ENCODE measurements around the gene MTNR1A.

The MTNR1A gene

GRCh38 chr4:186588503-186588902 lies 33.1 kb upstream of the MTNR1A start:
- H3K36me3 ChIP-seq (ENCODE audit: insufficient read depth, low read length) = peaks cover 96% of the 10 kb centered on the region
- no peaks in the 10 kb centered on the region for H3K27me3 ChIP-seq (ENCODE audit: insufficient read depth, low read length)
- H3K4me1 ChIP-seq (ENCODE audit: insufficient read depth, low read length) = no peaks in the 10 kb centered on the region
- H3K4me3 ChIP-seq (ENCODE audit: low read length) = no peak overlapping the region
- H3K9me3 ChIP-seq (ENCODE audit: insufficient read depth, low read depth, low read length) = no peaks in the 10 kb centered on the region
- no peak overlapping the region for H3K9ac ChIP-seq (ENCODE audit: low read depth, low read length)
- WGBS = 96% methylated on average over 20 of the region's 20 CpGs
- no peak overlapping the region for H3K27ac ChIP-seq (ENCODE audit: low read depth, low read length)

GRCh38 chr4:186587416-186588018 lies 32.1 kb upstream of the MTNR1A start:
- Histone ChIP-seq H3K36me3 (ENCODE audit: insufficient read depth, low read length) (peaks cover 96% of the 10 kb centered on the region), H3K27ac (ENCODE audit: low read depth, low read length) (no peak overlapping the region)
- 33% methylated on average over 2 of the region's 4 CpGs for WGBS

GRCh38 chr4:186586205-186586604 lies 30.8 kb upstream of the MTNR1A start:
- Histone ChIP-seq H3K36me3 (ENCODE audit: insufficient read depth, low read length) (peaks cover 83% of the 10 kb centered on the region), H3K9me3 (ENCODE audit: insufficient read depth, low read depth, low read length) (no peaks in the 10 kb centered on the region; the same call in 1 of the 2 replicates), H3K4me1 (ENCODE audit: insufficient read depth, low read length) (no peaks in the 10 kb centered on the region), H3K9ac (ENCODE audit: low read depth, low read length) (no peak overlapping the region), H3K27me3 (ENCODE audit: insufficient read depth, low read length) (no peaks in the 10 kb centered on the region), H3K27ac (ENCODE audit: low read depth, low read length) (no peak overlapping the region), H3K4me3 (ENCODE audit: low read length) (no peak overlapping the region)
- 93% methylated on average over 8 of the region's 8 CpGs for WGBS

More at GRCh38 chr4:186587416-186588018, 32.1 kb upstream of the MTNR1A start:
- Histone ChIP-seq H3K9ac (ENCODE audit: low read depth, low read length) (no peak overlapping the region), H3K4me3 (ENCODE audit: low read length) (no peak overlapping the region), H3K27me3 (ENCODE audit: insufficient read depth, low read length) (no peaks in the 10 kb centered on the region), H3K9me3 (ENCODE audit: insufficient read depth, low read depth, low read length) (no peaks in the 10 kb centered on the region; the same call in 1 of the 2 replicates), H3K4me1 (ENCODE audit: insufficient read depth, low read length) (no peaks in the 10 kb centered on the region)

GRCh38 chr4:186584912-186585311 lies 29.5 kb upstream of the MTNR1A start:
- Histone ChIP-seq H3K27me3 (ENCODE audit: insufficient read depth, low read length) (no peaks in the 10 kb centered on the region), H3K4me3 (ENCODE audit: low read length) (no peak overlapping the region), H3K36me3 (ENCODE audit: insufficient read depth, low read length) (peaks cover 74% of the 10 kb centered on the region), H3K9ac (ENCODE audit: low read depth, low read length) (no peak overlapping the region), H3K9me3 (ENCODE audit: insufficient read depth, low read depth, low read length) (no peaks in the 10 kb centered on the region; the same call in 1 of the 2 replicates), H3K27ac (ENCODE audit: low read depth, low read length) (no peak overlapping the region), H3K4me1 (ENCODE audit: insufficient read depth, low read length) (no peaks in the 10 kb centered on the region)
- 94% methylated on average over 6 of the region's 6 CpGs for WGBS

GRCh38 chr4:186581421-186581820 lies 26.1 kb upstream of the MTNR1A start:
- Histone ChIP-seq H3K36me3 (ENCODE audit: insufficient read depth, low read length) (peaks cover 41% of the 10 kb centered on the region), H3K4me1 (ENCODE audit: insufficient read depth, low read length) (no peaks in the 10 kb centered on the region), H3K4me3 (ENCODE audit: low read length) (no peak overlapping the region), H3K9ac (ENCODE audit: low read depth, low read length) (no peak overlapping the region), H3K27me3 (ENCODE audit: insufficient read depth, low read length) (no peaks in the 10 kb centered on the region), H3K27ac (ENCODE audit: low read depth, low read length) (no peak overlapping the region), H3K9me3 (ENCODE audit: insufficient read depth, low read depth, low read length) (no peaks in the 10 kb centered on the region; the same call in 1 of the 2 replicates)
- WGBS = 95% methylated on average over 6 of the region's 6 CpGs

GRCh38 chr4:186580669-186581068 lies 25.3 kb upstream of the MTNR1A start:
- Histone ChIP-seq H3K27me3 (ENCODE audit: insufficient read depth, low read length) (no peaks in the 10 kb centered on the region), H3K36me3 (ENCODE audit: insufficient read depth, low read length) (peaks cover 34% of the 10 kb centered on the region), H3K27ac (ENCODE audit: low read depth, low read length) (no peak overlapping the region), H3K4me3 (ENCODE audit: low read length) (no peak overlapping the region), H3K4me1 (ENCODE audit: insufficient read depth, low read length) (no peaks in the 10 kb centered on the region), H3K9ac (ENCODE audit: low read depth, low read length) (no peak overlapping the region), H3K9me3 (ENCODE audit: insufficient read depth, low read depth, low read length) (no peaks in the 10 kb centered on the region; the same call in 1 of the 2 replicates)
- WGBS = 97% methylated on average over 1 of the region's 1 CpG

- Histone ChIP-seq H3K36me3 (ENCODE audit: insufficient read depth, low read length) (no peaks in the 10 kb centered on the region), H3K9ac (ENCODE audit: low read depth, low read length) (no peak overlapping the region), H3K9me3 (ENCODE audit: insufficient read depth, low read depth, low read length) (no peaks in the 10 kb centered on the region), H3K4me1 (ENCODE audit: insufficient read depth, low read length) (no peaks in the 10 kb centered on the region), H3K27me3 (ENCODE audit: insufficient read depth, low read length) (no peaks in the 10 kb centered on the region), H3K27ac (ENCODE audit: low read depth, low read length) (no peak overlapping the region), H3K4me3 (ENCODE audit: low read length) (no peak overlapping the region)
- WGBS = 90% methylated on average over 23 of the region's 23 CpGs
These were observed 15.0 kb upstream of the MTNR1A start for GRCh38 chr4:186570193-186570996.

GRCh38 chr4:186569533-186570192 lies 14.3 kb upstream of the MTNR1A start:
- Histone ChIP-seq H3K9ac (ENCODE audit: low read depth, low read length) (no peak overlapping the region), H3K4me3 (ENCODE audit: low read length) (no peak overlapping the region)
- WGBS = 90% methylated on average over 10 of the region's 10 CpGs

GRCh38 chr4:186566068-186566467 lies 10.7 kb upstream of the MTNR1A start:
- Histone ChIP-seq H3K9ac (ENCODE audit: low read depth, low read length) (no peak overlapping the region), H3K36me3 (ENCODE audit: insufficient read depth, low read length) (no peaks in the 10 kb centered on the region), H3K27ac (ENCODE audit: low read depth, low read length) (no peak overlapping the region), H3K4me1 (ENCODE audit: insufficient read depth, low read length) (no peaks in the 10 kb centered on the region), H3K9me3 (ENCODE audit: insufficient read depth, low read depth, low read length) (no peaks in the 10 kb centered on the region), H3K4me3 (ENCODE audit: low read length) (no peak overlapping the region), H3K27me3 (ENCODE audit: insufficient read depth, low read length) (no peaks in the 10 kb centered on the region)
- WGBS = 93% methylated on average over 6 of the region's 7 CpGs

More at GRCh38 chr4:186569533-186570192, 14.3 kb upstream of the MTNR1A start:
- no peaks in the 10 kb centered on the region for H3K36me3 ChIP-seq (ENCODE audit: insufficient read depth, low read length)
- H3K9me3 ChIP-seq (ENCODE audit: insufficient read depth, low read depth, low read length) = no peaks in the 10 kb centered on the region
- no peaks in the 10 kb centered on the region for H3K4me1 ChIP-seq (ENCODE audit: insufficient read depth, low read length)
- H3K27me3 ChIP-seq (ENCODE audit: insufficient read depth, low read length) = no peaks in the 10 kb centered on the region
- H3K27ac ChIP-seq (ENCODE audit: low read depth, low read length) = no peak overlapping the region

- 96% methylated on average over 11 of the region's 11 CpGs for WGBS
- H3K9me3 ChIP-seq (ENCODE audit: insufficient read depth, low read depth, low read length) = no peaks in the 10 kb centered on the region
- H3K9ac ChIP-seq (ENCODE audit: low read depth, low read length) = no peak overlapping the region
- no peaks in the 10 kb centered on the region for H3K4me1 ChIP-seq (ENCODE audit: insufficient read depth, low read length)
- no peaks in the 10 kb centered on the region for H3K27me3 ChIP-seq (ENCODE audit: insufficient read depth, low read length)
- no peaks in the 10 kb centered on the region for H3K36me3 ChIP-seq (ENCODE audit: insufficient read depth, low read length)
- no peak overlapping the region for H3K4me3 ChIP-seq (ENCODE audit: low read length)
- no peak overlapping the region for H3K27ac ChIP-seq (ENCODE audit: low read depth, low read length)
These were observed 8.4 kb upstream of the MTNR1A start for GRCh38 chr4:186563761-186564160.

GRCh38 chr4:186561748-186562147 lies 6.4 kb upstream of the MTNR1A start:
- no peak overlapping the region for H3K4me3 ChIP-seq (ENCODE audit: low read length)
- H3K4me1 ChIP-seq (ENCODE audit: insufficient read depth, low read length) = no peaks in the 10 kb centered on the region
- WGBS = no CpG with 5 or more reads among the region's 1 CpG
- no peaks in the 10 kb centered on the region for H3K27me3 ChIP-seq (ENCODE audit: insufficient read depth, low read length)
- H3K27ac ChIP-seq (ENCODE audit: low read depth, low read length) = no peak overlapping the region
- no peak overlapping the region for H3K9ac ChIP-seq (ENCODE audit: low read depth, low read length)
- H3K36me3 ChIP-seq (ENCODE audit: insufficient read depth, low read length) = no peaks in the 10 kb centered on the region
- H3K9me3 ChIP-seq (ENCODE audit: insufficient read depth, low read depth, low read length) = no peaks in the 10 kb centered on the region

Measured in HUES64 (cell line).